HG02943 (cell line): Measurements from ENCODE around the gene PITX1.

Experiments
- ATAC-seq: cut with Tn5 transposase; IDR thresholded peaks from one replicate; pipeline ENCODE4 v1.9.1; 2021; ENCODE audit warnings: mild to moderate bottlenecking, low read depth, moderate library complexity; ENCODE audit not compliant: unreplicated experiment

Gene PITX1

GRCh38 chr5:135042595-135042994, 8.6 kb upstream of the PITX1 start:
- no peak for ATAC-seq

GRCh38 chr5:135041726-135042125, 7.7 kb upstream of the PITX1 start:
- no peak for ATAC-seq

- no peak for ATAC-seq
Measured at GRCh38 chr5:135041145-135041587, 7.1 kb upstream of the PITX1 start.

- no peak for ATAC-seq
Measured at GRCh38 chr5:135040333-135041144, 6.5 kb upstream of the PITX1 start.

GRCh38 chr5:135040034-135040332, 6.0 kb upstream of the PITX1 start:
- no peak for ATAC-seq

- no peak for ATAC-seq
Measured at GRCh38 chr5:135039271-135040033, 5.4 kb upstream of the PITX1 start.

- no peak for ATAC-seq
Measured at GRCh38 chr5:135038813-135039270, 4.8 kb upstream of the PITX1 start.

GRCh38 chr5:135038205-135038812, 4.3 kb upstream of the PITX1 start:
- no peak for ATAC-seq

GRCh38 chr5:135037519-135038204, 3.6 kb upstream of the PITX1 start:
- ATAC-seq, result no peak

GRCh38 chr5:135036405-135036804, 2.4 kb upstream of the PITX1 start:
- no peak for ATAC-seq

- no peak for ATAC-seq
Measured at GRCh38 chr5:135035678-135036030, 1.6 kb upstream of the PITX1 start.

- no peak for ATAC-seq
Measured at GRCh38 chr5:135034963-135035677, 1.1 kb upstream of the PITX1 start.

GRCh38 chr5:135034236-135034962, 371 bp upstream of the PITX1 start:
- no peak for ATAC-seq

- no peak for ATAC-seq
Measured at GRCh38 chr5:135032999-135033861, 798 bp downstream of the PITX1 start.

- ATAC-seq, result no peak
Measured at GRCh38 chr5:135032695-135032998, 1.4 kb downstream of the PITX1 start.

- no peak for ATAC-seq
Measured at GRCh38 chr5:135031813-135032694, 2.0 kb downstream of the PITX1 start.

- ATAC-seq, result no peak
Measured at GRCh38 chr5:135030956-135031812, 2.8 kb downstream of the PITX1 start.
